ENCODE data around the gene DGKA.

- TF ChIP-seq CTCF (IDR thresholded peaks at IDR 0.05): peak; percentile 75 to 84 (median 76)
- TF ChIP-seq POLR2A (IDR thresholded peaks at IDR 0.05): no peak
Measured at GRCh38 chr12:55940065-55940732, 9.2 kb downstream of the DGKA start.
